H1 (cell line): Measurements from ENCODE around the gene ZBTB20.

Experiments used
- CBX5 ChIP-seq: fragments of 300-800, 300-1000 bp; sonication (generic); IDR thresholded peaks from 2 replicates; pipeline ENCODE4 v1.7.1; 2016; ENCODE audit warnings: antibody characterized with exemption, low read length, low read depth
- CTCF ChIP-seq, 3 experiments: IDR thresholded peaks; 1 replicate in 2 of 3; 2 replicates in 1 of 3; pipeline versions ENCODE4 v1.5.1 to v1.6.1; 2011; ENCODE audit warnings: low read length in 3 of 3, mild to moderate bottlenecking in 3 of 3, inconsistent platforms in 2 of 3, low read depth in 1 of 3, moderate library complexity in 1 of 3; ENCODE audit not compliant: insufficient read depth in 1 of 3; ENCODE audit errors: control extremely low read depth in 1 of 3
- EZH2 ChIP-seq: fragments of 200-600 bp; sonication (generic); IDR thresholded peaks from 2 replicates; pipeline ENCODE4 v1.7.1; 2012; ENCODE audit warnings: low read depth, mild to moderate bottlenecking, moderate library complexity, low read length, inconsistent platforms; ENCODE audit not compliant: severe bottlenecking
- HDAC6 ChIP-seq: IDR thresholded peaks from one replicate; pipeline ENCODE4 v1.7.1; 2012; ENCODE audit warnings: low read depth, mild to moderate bottlenecking, inconsistent platforms, low read length, moderate library complexity
- JUND ChIP-seq: IDR thresholded peaks from 2 replicates; pipeline ENCODE4 v1.6.1; 2011; ENCODE audit warnings: mild to moderate bottlenecking, improper control_type of control experiment, low read length
- MAX ChIP-seq: IDR thresholded peaks from 2 replicates; pipeline ENCODE4 v1.6.1; 2012; ENCODE audit warnings: inconsistent platforms
- SP1 ChIP-seq: IDR thresholded peaks from 2 replicates; pipeline ENCODE4 v1.6.1; 2011; ENCODE audit warnings: low read depth, low read length
- ZNF274 ChIP-seq: IDR thresholded peaks from 2 replicates; pipeline ENCODE4 v1.7.0; 2012; ENCODE audit warnings: low read length, borderline replicate concordance; ENCODE audit errors: extremely low read depth

- TF ChIP-seq CTCF (IDR thresholded peaks at IDR 0.05; ENCODE audit: control extremely low read depth in 1 of 3, insufficient read depth in 1 of 3, low read depth in 1 of 3, low read length in 3 of 3) (no peak), EZH2 (no peak), ZNF274 (no peak), HDAC6 (no peak), MAX (no peak), CBX5 (no peak), SP1 (no peak), JUND (no peak)
Measured at GRCh38 chr3:114496874-114497273, 650.2 kb downstream of the ZBTB20 start.
